Activated CD4-positive, CD25-positive, alpha-beta regulatory T cell treated with anti-CD3 and anti-CD28 coated beads, Interleukin-2, amount 50 U/mL, for 24 hours (primary cell): ENCODE measurements around the gene RAB3C.

Experiments
- ATAC-seq, 2 donors: fragments of 150-1000 bp; cut with Tn5 transposase; one replicate each; pipeline ENCODE4 v1.10.0; 2021; ENCODE audit warnings: mild to moderate bottlenecking in 1 of 2, moderate library complexity in 1 of 2

The RAB3C gene

DNA sequence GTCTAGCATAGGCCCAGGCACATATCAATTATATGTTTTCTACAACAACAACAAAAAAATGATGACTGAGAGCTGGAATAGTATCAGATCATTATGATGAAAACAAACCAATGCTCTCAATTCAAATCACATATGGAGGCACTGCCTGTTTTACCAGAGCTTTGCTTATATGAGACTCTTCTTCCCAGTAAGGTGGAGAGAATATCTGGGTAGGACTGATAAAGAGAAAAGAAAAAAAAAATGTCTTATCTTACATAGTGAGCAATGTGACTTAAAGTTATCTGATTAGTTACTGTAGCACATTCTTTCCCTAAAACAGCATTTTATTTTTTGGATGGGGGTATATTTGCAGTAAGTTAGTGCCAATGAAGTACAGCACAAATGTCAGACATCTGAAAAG, 154.8 kb downstream of the RAB3C start:
- ATAC-seq: no peak

DNA sequence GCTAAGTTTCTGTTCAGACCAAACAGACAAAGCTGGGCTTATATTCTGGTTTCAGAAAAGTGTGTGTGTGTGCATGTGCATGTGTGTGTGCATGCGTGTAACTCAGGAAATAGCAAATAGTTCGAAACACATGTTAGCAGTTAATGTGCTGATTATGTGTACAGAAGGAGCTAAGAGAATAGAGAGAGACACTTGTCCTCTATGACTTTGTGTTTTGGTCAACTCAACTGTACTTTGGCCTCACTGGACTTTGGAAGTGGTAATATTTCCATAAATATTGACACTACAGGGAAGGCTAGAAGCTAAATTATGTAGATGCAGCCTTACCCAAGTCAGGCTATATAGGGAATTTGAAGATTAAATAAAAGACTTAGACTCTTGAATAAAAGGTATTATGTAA, 155.5 kb downstream of the RAB3C start:
- no peak for ATAC-seq

DNA sequence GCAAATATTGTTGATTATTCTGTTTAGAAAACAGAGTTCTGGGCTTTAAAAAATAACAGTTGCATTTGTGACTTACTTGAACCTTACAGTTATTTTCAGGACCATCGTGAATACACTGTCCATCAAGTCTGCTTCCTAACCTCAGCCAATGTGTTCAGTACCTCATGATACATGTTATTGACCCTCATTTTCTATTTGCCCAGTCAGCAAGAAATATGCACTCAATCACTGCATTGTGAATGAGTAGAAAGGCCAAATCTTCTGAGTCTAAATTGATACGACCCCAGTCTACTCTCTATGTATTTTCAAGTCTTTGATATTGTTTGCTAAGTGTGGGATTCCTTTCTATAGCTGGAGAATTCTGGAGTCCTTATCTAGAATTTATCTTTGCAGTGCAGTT, 156.2 kb downstream of the RAB3C start:
- no peak for ATAC-seq

DNA sequence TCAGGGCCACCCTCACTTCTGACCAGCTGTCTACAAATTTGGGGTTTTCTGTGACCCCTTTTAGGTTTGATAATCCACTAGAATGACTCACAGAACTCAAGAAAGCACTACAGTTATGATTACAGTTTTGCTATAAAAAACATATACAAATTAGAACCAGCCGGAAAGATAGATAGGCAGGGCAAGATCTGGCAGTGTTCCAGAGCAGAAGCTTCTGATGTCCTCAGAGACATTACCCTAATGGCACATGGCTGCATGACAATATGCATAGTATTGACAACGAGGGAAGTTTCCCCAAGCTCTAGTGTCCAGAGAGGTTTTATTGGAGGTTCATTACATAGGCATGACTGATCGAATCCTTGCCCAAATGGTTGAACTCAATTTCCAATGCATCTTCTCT, 158.1 kb downstream of the RAB3C start:
- ATAC-seq: no peak

DNA sequence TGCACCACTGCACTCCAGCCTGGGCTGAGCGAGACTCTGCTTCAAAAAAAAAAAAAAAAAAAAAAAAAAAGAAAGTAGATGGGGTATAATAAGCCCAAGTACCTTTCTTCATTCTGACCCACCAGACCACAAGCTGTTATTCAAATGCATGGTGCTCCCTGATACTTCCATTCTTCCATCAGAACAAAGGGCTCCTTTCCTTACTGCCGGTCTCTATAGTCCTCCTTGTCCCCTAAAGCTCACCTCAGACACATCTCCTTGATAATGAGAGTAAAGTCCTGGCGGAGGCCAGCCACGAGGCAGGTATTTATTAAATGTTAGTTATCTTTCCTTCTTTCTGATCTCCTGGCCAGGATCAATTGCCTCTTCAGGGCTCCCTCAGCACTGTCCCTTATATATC, 162.5 kb downstream of the RAB3C start:
- ATAC-seq: no peak

DNA sequence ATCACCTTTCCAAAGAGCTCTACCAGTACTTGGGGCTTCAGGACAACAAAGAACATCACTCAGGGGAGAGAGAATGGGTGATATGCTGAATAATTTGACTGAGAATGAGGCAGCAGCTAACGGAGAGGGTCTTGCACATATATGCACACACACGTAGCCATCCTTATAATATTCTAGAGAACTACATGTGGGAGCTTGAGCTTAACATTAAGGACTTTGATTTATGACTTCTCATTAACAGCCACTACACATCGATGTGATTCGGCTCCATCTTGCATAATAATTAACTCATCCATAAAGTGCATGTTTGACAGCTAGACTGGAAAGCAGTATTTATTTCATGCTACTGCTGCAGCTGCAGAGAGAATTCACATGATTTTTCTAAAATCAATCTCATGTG, 163.4 kb downstream of the RAB3C start:
- no peak for ATAC-seq

DNA sequence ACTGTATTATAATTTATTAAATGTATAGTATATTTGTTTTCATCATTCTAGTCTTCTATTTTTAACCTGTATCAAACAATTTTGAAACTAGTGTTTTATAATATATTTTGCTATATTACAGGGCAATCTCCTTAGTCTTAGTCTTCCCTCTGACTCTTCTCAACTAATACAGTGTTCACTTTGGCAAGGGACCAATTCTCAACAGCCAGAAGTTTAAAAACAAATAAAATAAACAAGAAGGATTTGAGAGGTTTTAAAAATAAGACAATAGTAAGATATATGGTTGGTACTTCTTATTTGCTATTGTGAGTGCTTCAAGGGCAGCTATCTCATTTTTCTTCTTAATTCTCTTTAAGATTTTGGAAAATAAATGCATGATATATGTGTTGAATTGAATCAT, 167.2 kb downstream of the RAB3C start:
- no peak for ATAC-seq

DNA sequence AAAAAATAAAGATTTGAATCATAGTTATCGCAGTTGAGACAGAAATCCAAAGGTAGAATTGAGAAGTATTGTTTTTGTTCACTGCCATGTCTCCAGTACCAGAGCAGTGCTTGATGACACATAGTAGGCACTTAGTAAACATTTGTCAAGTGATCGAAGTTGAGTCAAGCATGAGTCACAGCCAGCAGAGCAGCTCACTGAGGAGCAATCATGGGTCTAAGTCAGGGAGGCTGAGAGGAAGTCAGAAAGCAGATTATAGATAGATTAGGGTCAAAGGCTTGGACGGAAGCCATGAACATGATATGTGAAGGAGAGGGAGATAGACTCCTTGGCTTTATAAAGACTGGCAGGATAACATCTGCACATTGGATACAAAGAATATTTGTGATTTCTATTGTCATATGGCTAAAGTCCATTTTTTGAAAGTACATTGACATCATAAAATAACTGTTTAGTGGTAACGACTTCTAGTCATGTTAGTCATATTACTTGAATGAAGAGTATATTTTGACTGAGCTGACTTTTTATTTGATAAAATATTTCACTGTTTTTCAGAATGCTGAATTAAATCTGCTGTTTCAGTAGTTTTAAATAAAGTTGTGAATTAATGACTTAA, 168.5 kb downstream of the RAB3C start:
- peak; percentile 44 to 59 for ATAC-seq

DNA sequence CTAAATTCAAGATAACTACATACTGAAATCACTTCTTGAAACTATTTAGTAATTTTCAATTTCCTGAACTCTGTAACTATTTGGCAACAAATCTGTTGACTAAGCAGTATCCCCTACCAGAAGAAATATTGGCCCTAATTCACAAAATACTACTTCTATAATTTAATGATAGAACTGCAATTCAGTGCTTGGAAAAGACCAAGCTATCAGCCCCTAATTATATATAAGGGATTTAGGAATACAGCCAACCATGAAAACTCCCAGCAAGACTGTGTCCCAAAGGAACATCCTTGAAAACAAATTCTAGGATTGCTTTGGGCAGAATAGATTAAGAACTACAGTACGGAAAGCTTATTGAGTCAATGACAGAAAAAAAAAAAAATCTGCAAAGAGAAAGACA, 169.2 kb downstream of the RAB3C start:
- no peak for ATAC-seq

DNA sequence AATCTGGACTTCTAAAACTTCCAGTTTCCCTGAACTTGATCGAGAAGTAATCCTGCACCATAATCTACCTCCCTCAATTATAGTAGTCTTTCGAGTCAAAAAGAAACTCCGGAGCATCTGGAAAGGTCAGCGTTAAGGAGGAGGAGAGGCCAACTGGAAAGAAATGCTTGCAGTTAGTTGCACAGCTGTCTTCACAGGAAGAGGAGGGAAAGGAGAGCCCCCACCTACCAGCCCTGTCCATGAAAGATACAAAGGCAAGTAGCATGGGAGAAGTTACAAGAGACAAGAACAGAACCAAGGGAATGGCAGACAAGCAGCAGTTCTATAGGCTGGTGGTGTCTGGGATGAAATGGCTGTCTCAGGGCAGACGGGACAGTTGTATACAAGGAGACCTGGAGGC, 170.6 kb downstream of the RAB3C start:
- no peak for ATAC-seq

DNA sequence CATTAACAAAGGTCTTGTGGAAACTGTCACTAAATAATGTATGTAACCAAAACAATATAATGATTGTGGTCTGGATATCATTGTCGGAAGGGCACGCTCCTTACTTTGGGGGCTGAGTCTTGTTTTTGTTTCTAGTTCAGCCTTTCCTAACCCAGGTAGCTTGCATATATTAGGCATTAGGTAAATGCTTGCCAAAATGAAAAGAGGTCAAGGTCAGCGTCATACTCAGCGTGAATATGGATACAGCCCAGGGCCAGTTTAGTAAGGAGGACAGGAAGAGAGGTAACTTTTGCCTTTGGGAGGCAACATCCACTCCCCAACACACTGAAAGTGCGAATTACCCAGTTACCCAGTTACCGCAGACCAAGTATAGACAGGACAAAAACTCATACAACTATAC, 171.4 kb downstream of the RAB3C start:
- ATAC-seq: no peak

DNA sequence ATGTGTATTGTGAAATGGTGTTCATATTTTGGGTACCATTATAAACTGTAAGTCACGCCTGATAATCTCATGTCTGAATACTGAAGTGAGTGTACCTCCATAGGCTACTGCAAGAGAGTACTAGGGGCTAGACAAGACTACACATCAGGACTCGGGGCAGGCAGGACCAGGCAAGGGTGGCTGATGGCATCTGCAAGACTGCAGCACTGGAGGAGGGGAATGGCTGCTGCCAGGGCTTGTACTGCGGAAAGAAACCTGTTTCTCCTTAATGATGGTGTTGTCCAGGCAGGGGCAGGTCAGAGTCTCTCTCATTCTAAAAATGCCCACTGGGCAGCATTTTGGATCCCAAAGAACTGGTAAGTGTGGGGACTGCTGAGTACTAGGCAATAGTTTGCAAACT, 172.5 kb downstream of the RAB3C start:
- ATAC-seq: no peak

DNA sequence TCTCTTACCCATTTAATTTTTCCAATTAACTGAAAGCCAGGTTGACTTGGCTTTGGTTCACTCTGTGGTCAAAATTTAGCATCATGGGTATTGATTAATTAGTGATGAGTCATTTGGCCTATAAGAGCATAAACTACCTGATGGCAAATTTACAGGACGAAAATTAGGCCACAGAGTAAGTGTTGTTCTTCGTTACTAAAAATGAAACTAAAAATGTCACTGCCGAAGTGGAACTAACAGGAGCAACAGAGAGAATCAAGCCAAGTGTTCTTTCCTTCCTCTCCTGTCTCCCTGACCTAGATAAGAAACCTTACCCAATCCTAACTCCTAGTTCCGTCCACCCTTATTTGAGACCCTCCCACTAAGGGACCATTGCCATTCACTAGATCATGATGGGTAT, 176.9 kb downstream of the RAB3C start:
- peak; percentile 26 to 63 for ATAC-seq

DNA sequence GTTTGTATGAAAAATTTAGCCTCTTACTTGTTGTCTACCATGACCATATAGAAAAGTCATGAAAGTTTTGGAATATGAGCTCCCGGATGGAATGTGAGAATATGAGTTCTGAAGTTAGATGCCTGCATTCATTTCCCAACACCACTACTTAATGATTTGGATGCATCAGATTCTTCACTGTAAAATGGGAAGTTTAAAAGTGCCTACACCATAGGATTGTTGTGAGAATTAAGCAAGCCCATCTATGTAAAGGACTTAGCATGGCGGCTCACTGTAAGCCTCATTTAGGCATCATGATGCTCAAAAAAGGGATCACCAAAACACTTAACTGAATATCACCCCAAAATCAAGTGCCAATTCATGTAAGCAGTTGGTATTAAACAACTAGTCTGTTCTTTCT, 177.3 kb downstream of the RAB3C start:
- no peak for ATAC-seq

DNA sequence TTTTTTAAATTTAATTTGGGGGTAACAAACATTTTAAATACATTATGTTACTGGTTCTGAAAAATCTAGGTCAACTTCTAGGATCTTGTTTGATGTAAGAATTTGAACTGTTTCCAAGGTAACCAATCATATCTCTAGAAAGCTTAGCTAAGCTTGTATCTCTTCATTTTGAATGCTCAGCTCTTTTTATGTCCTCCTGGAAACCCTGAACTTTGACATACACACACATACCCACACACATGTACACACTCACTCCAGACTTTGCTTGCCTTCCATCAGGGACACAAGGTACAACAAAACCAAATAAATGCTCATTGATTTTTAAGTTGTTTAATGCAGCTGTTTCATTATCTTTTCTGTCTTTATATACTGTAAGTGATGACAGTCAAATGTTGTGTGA, 178.5 kb downstream of the RAB3C start:
- ATAC-seq: no peak

DNA sequence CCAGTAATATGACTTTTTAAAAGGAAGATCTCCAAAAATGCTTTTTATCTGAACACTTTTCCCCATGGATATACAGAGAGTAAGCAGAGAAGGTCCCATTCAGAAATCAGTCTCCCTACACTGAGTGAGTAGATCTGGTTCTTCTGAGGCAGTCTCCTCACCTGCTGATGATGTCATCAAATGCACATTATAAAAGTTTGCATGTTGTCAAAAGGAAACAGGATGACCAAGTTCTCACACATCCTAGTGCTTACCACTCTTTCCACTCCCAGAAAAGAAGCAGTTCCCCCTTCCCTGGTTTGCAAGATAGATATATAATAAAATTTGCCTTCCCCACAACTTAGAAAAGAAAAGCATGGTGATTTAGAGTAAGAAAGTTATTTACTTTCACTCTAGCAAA, 180.5 kb downstream of the RAB3C start:
- no peak for ATAC-seq

DNA sequence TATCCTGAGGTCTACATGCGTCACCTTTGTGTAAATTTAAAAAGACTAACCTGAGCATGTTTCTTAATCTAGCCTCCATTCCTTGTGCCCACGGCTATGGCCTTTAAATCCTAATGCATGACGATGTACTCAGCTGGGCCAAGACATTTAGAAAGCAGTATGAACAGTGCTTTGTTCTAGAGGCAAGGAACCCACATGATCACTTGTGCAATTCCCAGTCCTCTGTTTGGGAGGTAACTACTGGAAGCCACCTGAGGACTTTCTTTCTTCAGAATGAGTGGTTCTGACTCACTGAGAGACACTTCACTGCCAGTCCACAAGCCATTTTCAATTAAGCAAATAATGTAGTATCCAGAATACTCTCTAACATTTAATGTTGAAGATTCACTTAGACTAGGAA, 181.3 kb downstream of the RAB3C start:
- no peak for ATAC-seq

DNA sequence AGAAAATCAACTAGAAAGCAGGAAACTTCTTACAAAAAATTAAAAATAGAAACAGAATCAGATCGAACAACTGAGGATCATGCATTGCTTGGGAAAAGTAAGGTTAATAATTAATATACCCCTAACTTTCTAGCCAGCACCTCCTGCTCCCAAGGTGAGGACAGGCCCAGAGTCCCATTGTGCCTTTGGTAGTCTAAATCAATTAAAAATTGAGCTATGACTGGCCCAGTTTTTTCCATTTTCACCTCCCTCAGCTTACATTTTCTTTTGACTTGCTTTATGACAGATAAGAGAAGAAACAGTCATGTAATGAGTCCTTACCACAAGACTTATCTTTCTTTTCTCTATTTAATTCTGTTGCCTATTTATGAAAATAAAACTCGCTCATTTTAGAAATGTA, 182.2 kb downstream of the RAB3C start:
- ATAC-seq: no peak

DNA sequence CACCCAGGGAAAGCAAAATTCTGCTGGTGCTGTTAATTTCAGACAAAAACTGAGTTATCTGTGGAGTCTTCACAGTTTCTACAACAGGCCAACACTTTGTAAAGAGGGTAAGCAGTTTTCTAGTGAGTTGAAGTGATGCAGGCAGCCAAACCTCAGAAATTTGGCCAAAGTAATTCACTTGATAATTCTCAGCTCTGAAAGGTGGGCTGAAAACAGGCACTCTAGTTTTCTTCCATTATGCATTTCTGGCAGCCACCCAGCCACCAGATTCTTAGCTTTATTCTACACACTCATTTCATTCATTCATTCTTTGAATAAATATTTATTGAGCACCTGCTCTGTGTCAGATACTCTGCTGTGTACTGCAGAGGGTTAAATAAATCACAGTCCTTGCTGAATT, 184.2 kb downstream of the RAB3C start:
- no peak for ATAC-seq

DNA sequence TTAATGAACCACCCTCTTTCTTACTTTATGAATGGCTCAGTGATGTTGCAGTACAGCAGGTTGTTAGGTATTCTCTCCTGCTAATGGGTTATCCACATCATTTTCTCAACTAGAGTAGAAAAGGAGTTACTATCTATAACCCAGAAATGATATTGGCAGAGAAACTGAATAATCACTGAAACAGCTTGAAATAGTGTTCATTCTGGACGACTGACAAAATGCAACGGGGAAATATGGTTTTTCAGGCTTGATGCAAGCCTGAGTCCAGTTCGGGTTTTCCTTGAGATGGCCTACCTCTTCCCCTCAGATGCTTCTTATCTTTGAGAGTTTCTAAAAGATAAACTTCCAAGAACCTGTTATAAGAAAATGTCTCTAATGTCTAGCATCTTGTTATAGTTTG, 187.3 kb downstream of the RAB3C start:
- no peak for ATAC-seq

DNA sequence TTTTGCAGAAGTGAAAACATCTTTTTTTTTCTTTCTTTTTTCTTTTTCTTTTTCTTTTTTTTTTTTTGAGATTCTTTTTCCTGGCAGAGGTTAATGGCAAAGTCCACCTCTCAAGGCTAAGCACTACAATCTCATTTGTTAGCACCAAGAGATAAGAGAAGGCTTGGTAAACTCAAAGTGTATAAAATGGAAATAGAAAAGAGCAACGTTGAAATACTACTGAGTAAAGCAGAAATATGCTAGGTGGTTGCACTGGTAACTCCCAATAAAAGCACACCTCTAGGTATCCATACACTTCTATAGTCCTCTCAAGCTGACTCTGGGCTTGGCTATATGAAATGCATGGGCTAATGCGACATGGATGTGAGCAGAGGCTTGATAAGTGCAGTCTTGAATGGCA, 188.9 kb downstream of the RAB3C start:
- ATAC-seq: no peak

DNA sequence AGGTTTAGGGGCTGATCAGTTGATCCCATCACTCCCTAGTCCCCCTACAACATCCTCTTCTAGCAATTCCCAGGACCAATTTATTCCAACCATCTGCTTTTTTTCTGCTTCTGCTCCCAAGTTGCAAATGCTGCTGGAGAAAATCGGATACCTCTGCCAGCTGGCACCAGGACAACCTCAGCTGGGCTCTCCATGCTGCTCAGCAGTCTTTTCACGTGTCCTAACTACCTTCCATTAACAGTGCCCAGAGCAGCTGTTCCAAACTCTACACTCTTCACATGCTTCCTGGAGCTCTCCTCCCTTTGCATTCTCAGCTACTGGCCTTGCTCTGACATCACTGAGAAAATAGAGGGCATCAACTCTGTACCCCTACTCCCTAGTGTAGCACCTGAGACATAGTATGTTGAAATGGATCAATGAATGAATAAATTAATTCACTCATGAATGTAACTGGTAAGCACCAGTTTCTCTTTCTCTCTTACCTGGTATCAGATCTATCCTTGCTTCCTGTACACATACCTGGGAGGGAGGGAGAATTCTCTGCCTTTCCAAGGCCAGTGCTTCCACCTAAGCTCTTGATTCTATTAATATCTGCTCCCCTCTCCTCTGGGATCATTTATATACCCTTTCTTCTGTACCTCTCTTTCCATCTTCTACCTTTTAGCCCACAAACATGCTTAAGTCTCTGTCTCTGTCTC, 191.0 kb downstream of the RAB3C start:
- ATAC-seq: no peak

DNA sequence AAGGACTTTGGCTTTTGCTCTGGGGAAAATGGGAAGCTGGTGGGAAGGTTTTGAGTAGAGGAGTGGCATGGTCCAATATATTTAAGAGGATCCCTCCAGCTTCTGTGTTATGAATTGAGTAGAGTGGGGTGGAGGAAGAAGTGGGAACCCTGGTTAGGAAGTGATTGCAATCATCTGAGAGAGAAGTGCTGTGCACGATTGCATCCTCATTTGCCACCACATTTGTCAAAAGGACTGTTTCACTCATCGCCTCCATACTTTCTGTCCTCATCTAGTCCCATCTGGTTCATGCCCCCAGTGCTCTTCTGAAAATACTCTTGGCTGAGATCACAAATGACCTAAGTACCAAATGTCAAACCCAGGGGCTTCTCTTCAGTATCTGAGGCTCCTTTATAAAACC, 192.1 kb downstream of the RAB3C start:
- no peak for ATAC-seq

DNA sequence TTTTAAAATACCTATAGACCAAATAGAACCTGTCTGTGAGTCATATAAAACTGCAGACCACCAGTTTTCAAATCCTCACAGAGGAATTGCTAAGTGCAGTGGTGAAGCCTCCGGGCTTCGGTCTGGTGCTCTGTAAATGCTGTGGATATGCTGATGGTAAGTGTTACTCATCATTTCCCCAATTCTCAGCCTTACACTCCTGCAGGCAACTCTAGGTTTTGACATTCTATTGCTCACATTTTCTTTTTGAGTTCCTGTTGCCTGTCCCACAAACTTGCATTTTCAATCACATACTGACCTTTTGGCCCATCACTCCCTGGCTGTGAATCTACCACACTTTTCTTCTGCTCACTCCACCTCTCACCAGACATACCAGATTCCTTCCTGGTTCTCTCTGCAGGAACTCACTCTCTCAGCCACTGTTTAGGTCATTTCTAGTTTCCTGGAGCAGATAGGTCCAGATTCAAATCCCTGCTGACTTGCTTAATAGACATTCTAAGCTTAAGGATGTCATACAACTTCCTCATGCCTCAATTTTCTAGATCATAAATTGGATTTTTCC, 192.9 kb downstream of the RAB3C start:
- ATAC-seq: peak; percentile 23 to 48

DNA sequence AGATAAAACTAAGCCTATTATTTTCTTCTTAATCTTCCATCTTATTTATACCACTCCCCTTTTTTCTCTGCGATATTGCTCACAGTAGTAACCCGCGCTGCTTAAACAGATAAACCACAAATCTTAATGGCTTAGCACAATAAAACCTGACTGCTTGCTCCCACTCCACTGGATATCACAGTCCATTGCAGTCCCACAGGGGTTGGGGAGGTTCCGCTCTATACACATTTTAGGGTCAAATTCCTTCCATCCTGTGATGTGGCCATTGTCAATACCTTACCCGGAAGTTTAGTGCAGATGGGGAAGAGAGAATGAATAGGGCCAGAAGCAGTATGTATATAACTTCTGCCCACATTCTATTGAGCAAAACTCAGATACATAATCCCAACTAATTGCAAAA, 193.7 kb downstream of the RAB3C start:
- no peak for ATAC-seq
